Esophagus muscularis mucosa (tissue), 3 donors: Measurements from ENCODE around the gene GRHL1.

Source experiments
- POLR2A ChIP-seq: fragments of 450-650 bp; IDR thresholded peaks from one replicate; pipeline ENCODE4 v1.6.1; 2017; ENCODE audit warnings: antibody characterized with exemption, moderate library complexity, mild to moderate bottlenecking, low read depth
- POLR2AphosphoS5 ChIP-seq, 2 donors: sonication (generic); formaldehyde crosslinking; IDR thresholded peaks; one replicate each; pipeline ENCODE4 v1.6.1; 2017; ENCODE audit warnings: antibody characterized with exemption in 2 of 2
- TF ChIP-seq, protein P1 (sequence below), 3 experiments: fragments of 200-600 bp in 2 of 3; fragments of 450-650 bp in 1 of 3; sonication (generic) in 2 of 3; IDR thresholded peaks; one replicate each; pipeline ENCODE4 v1.5.1; 2017 to 2019; ENCODE audit warnings: antibody characterized with exemption in 3 of 3, mild to moderate bottlenecking in 2 of 3, moderate library complexity in 1 of 3

GRCh38 chr2:9991221-9991620 lies 39.7 kb downstream of the GRHL1 start:
- TF ChIP-seq, protein P1, sequence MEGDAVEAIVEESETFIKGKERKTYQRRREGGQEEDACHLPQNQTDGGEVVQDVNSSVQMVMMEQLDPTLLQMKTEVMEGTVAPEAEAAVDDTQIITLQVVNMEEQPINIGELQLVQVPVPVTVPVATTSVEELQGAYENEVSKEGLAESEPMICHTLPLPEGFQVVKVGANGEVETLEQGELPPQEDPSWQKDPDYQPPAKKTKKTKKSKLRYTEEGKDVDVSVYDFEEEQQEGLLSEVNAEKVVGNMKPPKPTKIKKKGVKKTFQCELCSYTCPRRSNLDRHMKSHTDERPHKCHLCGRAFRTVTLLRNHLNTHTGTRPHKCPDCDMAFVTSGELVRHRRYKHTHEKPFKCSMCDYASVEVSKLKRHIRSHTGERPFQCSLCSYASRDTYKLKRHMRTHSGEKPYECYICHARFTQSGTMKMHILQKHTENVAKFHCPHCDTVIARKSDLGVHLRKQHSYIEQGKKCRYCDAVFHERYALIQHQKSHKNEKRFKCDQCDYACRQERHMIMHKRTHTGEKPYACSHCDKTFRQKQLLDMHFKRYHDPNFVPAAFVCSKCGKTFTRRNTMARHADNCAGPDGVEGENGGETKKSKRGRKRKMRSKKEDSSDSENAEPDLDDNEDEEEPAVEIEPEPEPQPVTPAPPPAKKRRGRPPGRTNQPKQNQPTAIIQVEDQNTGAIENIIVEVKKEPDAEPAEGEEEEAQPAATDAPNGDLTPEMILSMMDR (IDR thresholded peaks at IDR 0.05): no peak
- no peak for TF ChIP-seq POLR2AphosphoS5 (IDR thresholded peaks at IDR 0.05)
- TF ChIP-seq POLR2A: no peak
